ENCODE results near the gene MMP24.
"Not testable (repeated sequence)": the region's sequence is repeated elsewhere in the genome, so short reads cannot be mapped to it uniquely, and the experiment has no call there.

MMP24 gene

GRCh38 chr20:35192118-35192872 lies 34.2 kb upstream of the MMP24 start:
- Histone ChIP-seq H3K36me3 (ENCODE audit: control insufficient read depth in 1 of 2, insufficient read depth in 2 of 2, low read length in 2 of 2) (no peaks in the 10 kb centered on the region), H3K4me3 (ENCODE audit: low read depth in 1 of 2, low read length in 2 of 2) (no peak overlapping the region), H3K4me1 (ENCODE audit: control insufficient read depth in 1 of 2, insufficient read depth in 2 of 2, low read length in 2 of 2) (peaks cover 4 to 6% of the 10 kb centered on the region in 2 donors), H3K27me3 (ENCODE audit: control insufficient read depth in 1 of 2, insufficient read depth in 2 of 2, low read length in 2 of 2) (no peaks in the 10 kb centered on the region), H3K9ac (ENCODE audit: low read depth in 1 of 2, low read length in 2 of 2) (no peak overlapping the region), H3K9me3 (ENCODE audit: control insufficient read depth in 1 of 2, low read length in 2 of 2) (peaks cover 8 to 14% of the 10 kb centered on the region in 2 donors), H3K27ac (ENCODE audit: low read depth, low read length) (no peak overlapping the region)

DNA sequence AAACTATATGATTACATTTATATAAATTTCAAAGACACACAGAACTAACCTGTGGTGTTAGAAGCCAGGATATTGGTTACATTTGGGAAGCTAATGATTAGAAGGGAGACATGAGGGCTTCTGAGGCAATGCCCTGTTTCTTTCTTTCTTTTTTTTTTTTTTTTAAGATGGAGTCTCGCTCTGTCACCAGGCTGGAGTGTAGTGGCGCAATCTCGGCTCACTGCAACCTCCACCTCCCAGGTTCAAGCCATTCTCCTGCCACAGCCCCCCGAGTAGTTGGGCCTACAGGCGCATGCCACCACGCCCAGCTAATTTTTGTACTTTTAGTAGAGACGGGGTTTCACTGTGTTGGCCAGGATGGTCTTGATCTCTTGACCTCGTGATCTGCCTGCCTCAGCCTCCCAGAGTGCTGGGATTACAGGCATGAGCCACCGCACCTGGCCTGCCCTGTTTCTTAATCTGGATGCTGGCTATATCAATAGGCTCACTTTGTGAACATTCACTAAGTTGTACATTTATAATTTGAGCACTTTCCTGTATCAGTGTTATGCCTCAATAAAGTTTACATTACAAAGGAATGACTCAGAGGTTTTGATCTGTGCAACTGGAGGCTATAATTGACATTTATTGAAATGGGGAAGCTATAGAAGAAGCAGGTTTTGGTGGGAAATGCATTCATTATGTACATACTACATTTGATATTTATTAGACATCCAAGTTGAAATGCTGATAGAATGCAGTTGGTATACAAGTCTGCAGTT lies 33.3 kb upstream of the MMP24 start:
- H3K36me3 ChIP-seq (ENCODE audit: control insufficient read depth in 1 of 2, insufficient read depth in 2 of 2, low read length in 2 of 2); H3K4me1 ChIP-seq (ENCODE audit: control insufficient read depth in 1 of 2, insufficient read depth in 2 of 2, low read length in 2 of 2); H3K9ac ChIP-seq (ENCODE audit: low read depth in 1 of 2, low read length in 2 of 2); H3K4me3 ChIP-seq (ENCODE audit: low read depth in 1 of 2, low read length in 2 of 2); H3K27me3 ChIP-seq (ENCODE audit: control insufficient read depth in 1 of 2, insufficient read depth in 2 of 2, low read length in 2 of 2); H3K27ac ChIP-seq (ENCODE audit: low read depth, low read length): not testable (repeated sequence)
- peaks cover 8 to 16% of the 10 kb centered on the region in 2 donors for H3K9me3 ChIP-seq (ENCODE audit: control insufficient read depth in 1 of 2, low read length in 2 of 2)

- H3K27ac ChIP-seq (ENCODE audit: low read depth, low read length): no peak overlapping the region
These were observed 30.2 kb upstream of the MMP24 start for GRCh38 chr20:35196313-35196712.

DNA sequence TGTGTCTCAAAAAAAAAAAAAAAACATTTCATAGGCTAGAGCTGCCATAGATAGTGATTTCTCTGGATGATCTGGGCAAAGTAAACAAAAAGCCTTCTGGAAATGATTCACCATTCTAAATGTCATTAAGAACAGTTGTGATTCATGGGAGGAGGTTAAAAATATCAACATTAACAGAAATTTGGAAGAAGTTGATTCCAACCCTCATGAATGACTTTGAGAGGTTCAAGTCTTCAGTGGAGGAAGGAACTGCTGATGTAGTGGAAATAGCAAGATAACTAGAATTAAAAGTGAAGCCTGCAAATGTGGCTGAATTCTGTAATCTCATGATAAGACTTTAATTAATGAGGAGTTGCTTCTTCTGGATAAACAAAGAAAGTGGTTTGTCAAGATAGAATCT lies 26.8 kb upstream of the MMP24 start:
- H3K27ac ChIP-seq (ENCODE audit: low read depth, low read length): no peak overlapping the region
- no peak overlapping the region for H3K9ac ChIP-seq (ENCODE audit: low read depth in 1 of 2, low read length in 2 of 2)
- no peaks in the 10 kb centered on the region for H3K36me3 ChIP-seq (ENCODE audit: control insufficient read depth in 1 of 2, insufficient read depth in 2 of 2, low read length in 2 of 2)
- no peaks in the 10 kb centered on the region for H3K27me3 ChIP-seq (ENCODE audit: control insufficient read depth in 1 of 2, insufficient read depth in 2 of 2, low read length in 2 of 2)
- peaks cover 12 to 23% of the 10 kb centered on the region in 2 donors for H3K9me3 ChIP-seq (ENCODE audit: control insufficient read depth in 1 of 2, low read length in 2 of 2)
- no peak overlapping the region for H3K4me3 ChIP-seq (ENCODE audit: low read depth in 1 of 2, low read length in 2 of 2)
- no peaks in the 10 kb centered on the region for H3K4me1 ChIP-seq (ENCODE audit: control insufficient read depth in 1 of 2, insufficient read depth in 2 of 2, low read length in 2 of 2)

More at GRCh38 chr20:35196313-35196712, 30.2 kb upstream of the MMP24 start:
- no peaks in the 10 kb centered on the region for H3K27me3 ChIP-seq (ENCODE audit: control insufficient read depth in 1 of 2, insufficient read depth in 2 of 2, low read length in 2 of 2)
- H3K9me3 ChIP-seq (ENCODE audit: control insufficient read depth in 1 of 2, low read length in 2 of 2): peaks cover 12 to 23% of the 10 kb centered on the region in 2 donors
- peaks cover 4 to 6% of the 10 kb centered on the region in 2 donors for H3K4me1 ChIP-seq (ENCODE audit: control insufficient read depth in 1 of 2, insufficient read depth in 2 of 2, low read length in 2 of 2)
- H3K36me3 ChIP-seq (ENCODE audit: control insufficient read depth in 1 of 2, insufficient read depth in 2 of 2, low read length in 2 of 2): no peaks in the 10 kb centered on the region
- no peak overlapping the region for H3K4me3 ChIP-seq (ENCODE audit: low read depth in 1 of 2, low read length in 2 of 2)
- H3K9ac ChIP-seq (ENCODE audit: low read depth in 1 of 2, low read length in 2 of 2): no peak overlapping the region

DNA sequence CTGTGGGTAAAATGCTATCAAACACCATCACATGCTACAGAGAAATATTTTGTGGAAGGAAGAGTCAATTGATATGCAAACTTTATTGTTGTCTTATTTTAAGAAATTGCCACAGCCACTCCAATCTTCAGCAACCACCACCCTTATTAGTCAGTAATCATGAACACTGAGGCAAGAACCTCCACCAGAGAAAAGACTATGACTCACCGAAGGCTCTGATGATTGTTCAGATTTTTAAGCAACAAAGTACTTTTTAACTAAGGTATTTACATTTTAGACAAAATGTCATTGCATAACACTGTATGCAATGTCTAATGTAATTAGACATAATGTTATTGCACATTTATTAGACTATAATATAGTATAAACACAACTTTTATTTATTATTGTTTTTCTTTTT lies 26.2 kb upstream of the MMP24 start:
- H3K4me1 ChIP-seq (ENCODE audit: control insufficient read depth in 1 of 2, insufficient read depth in 2 of 2, low read length in 2 of 2): no peaks in the 10 kb centered on the region
- peaks cover 12 to 23% of the 10 kb centered on the region in 2 donors for H3K9me3 ChIP-seq (ENCODE audit: control insufficient read depth in 1 of 2, low read length in 2 of 2)
- H3K9ac ChIP-seq (ENCODE audit: low read depth in 1 of 2, low read length in 2 of 2): no peak overlapping the region
- H3K27me3 ChIP-seq (ENCODE audit: control insufficient read depth in 1 of 2, insufficient read depth in 2 of 2, low read length in 2 of 2): no peaks in the 10 kb centered on the region
- no peak overlapping the region for H3K4me3 ChIP-seq (ENCODE audit: low read depth in 1 of 2, low read length in 2 of 2)
- no peaks in the 10 kb centered on the region for H3K36me3 ChIP-seq (ENCODE audit: control insufficient read depth in 1 of 2, insufficient read depth in 2 of 2, low read length in 2 of 2)
- H3K27ac ChIP-seq (ENCODE audit: low read depth, low read length): no peak overlapping the region

DNA sequence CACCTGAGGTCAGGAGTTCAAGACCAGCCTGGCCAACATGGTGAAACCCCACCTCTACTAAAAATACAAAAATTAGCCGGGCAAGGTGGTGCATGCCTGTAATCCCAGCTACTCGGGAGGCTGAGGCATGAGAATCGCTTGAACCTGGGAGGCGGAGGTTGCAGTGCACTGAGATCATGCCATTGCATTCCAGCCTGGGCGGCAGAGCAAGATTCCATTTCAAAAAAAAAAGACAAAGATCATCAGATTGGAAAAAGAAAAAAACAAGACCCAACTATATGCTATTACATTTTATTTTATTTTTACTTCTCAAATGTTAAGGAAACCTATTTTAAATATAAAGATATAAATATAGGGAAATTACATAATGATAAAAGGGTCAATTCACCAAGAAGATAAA lies 25.0 kb upstream of the MMP24 start:
- peaks cover 12 to 17% of the 10 kb centered on the region in 2 donors for H3K9me3 ChIP-seq (ENCODE audit: control insufficient read depth in 1 of 2, low read length in 2 of 2)
- H3K4me1 ChIP-seq (ENCODE audit: control insufficient read depth in 1 of 2, insufficient read depth in 2 of 2, low read length in 2 of 2); H3K36me3 ChIP-seq (ENCODE audit: control insufficient read depth in 1 of 2, insufficient read depth in 2 of 2, low read length in 2 of 2); H3K27me3 ChIP-seq (ENCODE audit: control insufficient read depth in 1 of 2, insufficient read depth in 2 of 2, low read length in 2 of 2); H3K27ac ChIP-seq (ENCODE audit: low read depth, low read length); H3K9ac ChIP-seq (ENCODE audit: low read depth in 1 of 2, low read length in 2 of 2); H3K4me3 ChIP-seq (ENCODE audit: low read depth in 1 of 2, low read length in 2 of 2): not testable (repeated sequence)

GRCh38 chr20:35206802-35207201 lies 19.7 kb upstream of the MMP24 start:
- H3K9ac ChIP-seq (ENCODE audit: low read depth in 1 of 2, low read length in 2 of 2): no peak overlapping the region
- no peaks in the 10 kb centered on the region for H3K36me3 ChIP-seq (ENCODE audit: control insufficient read depth in 1 of 2, insufficient read depth in 2 of 2, low read length in 2 of 2)
- no peaks in the 10 kb centered on the region for H3K9me3 ChIP-seq (ENCODE audit: control insufficient read depth in 1 of 2, low read length in 2 of 2)
- no peak overlapping the region for H3K27ac ChIP-seq (ENCODE audit: low read depth, low read length)
- H3K4me1 ChIP-seq (ENCODE audit: control insufficient read depth in 1 of 2, insufficient read depth in 2 of 2, low read length in 2 of 2): peaks cover 0 to 5% of the 10 kb centered on the region in 2 donors
- H3K4me3 ChIP-seq (ENCODE audit: low read depth in 1 of 2, low read length in 2 of 2): no peak overlapping the region
- no peaks in the 10 kb centered on the region for H3K27me3 ChIP-seq (ENCODE audit: control insufficient read depth in 1 of 2, insufficient read depth in 2 of 2, low read length in 2 of 2)

DNA sequence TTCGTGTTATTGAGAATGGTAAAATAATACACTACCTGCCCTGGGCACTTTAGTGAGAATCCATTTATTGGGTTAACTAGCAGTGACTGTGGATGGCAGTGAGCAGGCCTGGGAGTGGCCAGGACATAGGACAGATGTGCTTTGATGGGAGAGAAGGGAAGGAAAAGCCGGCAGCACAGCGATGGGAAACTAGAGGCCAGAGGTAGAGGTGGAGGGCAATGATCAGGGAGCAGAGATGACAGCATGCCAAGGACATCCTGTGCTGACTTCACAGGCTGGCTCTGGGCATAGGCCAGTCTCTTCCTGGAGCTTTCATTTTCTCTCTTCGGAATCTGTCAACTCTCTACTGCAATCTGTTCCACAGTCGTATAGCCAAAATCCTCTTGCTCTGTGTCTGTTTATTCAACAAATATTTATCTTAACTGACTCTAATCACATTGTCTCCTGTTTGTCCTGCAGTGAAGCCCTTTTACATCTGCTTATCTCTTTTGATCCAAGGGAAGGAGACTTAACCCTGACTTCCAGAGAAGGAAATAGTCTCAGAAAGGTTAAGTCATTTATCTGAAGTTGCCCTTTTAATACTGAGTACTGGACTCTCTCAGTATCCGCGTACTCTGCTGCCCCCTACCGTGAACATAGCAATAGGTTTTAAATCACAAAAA lies 18.4 kb upstream of the MMP24 start:
- H3K4me3 ChIP-seq (ENCODE audit: low read depth in 1 of 2, low read length in 2 of 2): peak overlapping the region; percentile 32 to 53
- peak overlapping the region; percentile 46 for H3K27ac ChIP-seq (ENCODE audit: low read depth, low read length)
- H3K9ac ChIP-seq (ENCODE audit: low read depth in 1 of 2, low read length in 2 of 2): peak overlapping the region; percentile 25 to 39

DNA sequence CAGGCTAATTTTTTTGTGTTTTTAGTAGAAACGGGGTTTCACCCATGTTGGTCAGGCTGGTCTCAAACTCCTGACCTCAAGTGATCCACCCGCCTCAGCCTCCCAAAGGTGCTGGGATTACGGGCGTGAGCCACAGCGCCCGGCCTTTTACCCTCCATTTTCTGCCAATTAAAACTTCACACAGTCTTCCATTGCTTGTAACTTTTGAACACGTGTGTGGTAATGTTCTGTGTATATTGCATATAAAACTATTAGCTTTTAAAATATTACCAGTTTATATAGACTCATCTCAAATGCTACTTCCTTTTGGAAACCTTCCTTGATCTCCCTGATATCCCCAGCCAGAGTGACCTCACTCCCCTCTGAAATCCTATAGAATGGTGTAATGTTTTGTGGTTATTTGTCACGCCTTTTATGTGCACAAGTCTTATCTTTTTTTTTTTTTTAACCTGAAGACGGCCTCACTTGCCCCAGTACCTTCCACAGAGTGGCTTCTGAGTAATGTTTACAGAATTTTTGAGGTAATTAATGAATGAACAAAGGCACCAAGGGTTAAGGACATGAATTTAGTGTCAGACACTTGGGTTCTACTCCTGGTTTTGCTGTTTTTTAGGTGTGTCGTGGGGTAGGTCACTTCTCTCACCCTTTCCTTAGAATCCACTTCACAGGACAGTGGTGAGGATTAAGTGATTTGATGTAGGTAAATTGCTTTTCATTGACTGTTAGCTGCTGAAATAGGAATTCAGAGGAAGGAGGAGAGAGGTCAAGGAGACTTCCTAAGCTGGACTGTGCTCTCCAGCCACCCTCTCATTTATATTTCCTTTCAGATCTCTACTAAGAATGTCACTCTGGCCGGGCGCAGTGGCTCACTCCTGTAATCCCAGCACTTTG lies 11.2 kb upstream of the MMP24 start:
- Histone ChIP-seq H3K27me3 (ENCODE audit: control insufficient read depth in 1 of 2, insufficient read depth in 2 of 2, low read length in 2 of 2) (no peaks in the 10 kb centered on the region), H3K36me3 (ENCODE audit: control insufficient read depth in 1 of 2, insufficient read depth in 2 of 2, low read length in 2 of 2) (peaks cover 0 to 4% of the 10 kb centered on the region in 2 donors), H3K9me3 (ENCODE audit: control insufficient read depth in 1 of 2, low read length in 2 of 2) (no peaks in the 10 kb centered on the region), H3K27ac (ENCODE audit: low read depth, low read length) (no peak overlapping the region), H3K4me1 (ENCODE audit: control insufficient read depth in 1 of 2, insufficient read depth in 2 of 2, low read length in 2 of 2) (no peaks in the 10 kb centered on the region), H3K9ac (ENCODE audit: low read depth in 1 of 2, low read length in 2 of 2) (no peak overlapping the region), H3K4me3 (ENCODE audit: low read depth in 1 of 2, low read length in 2 of 2) (no peak overlapping the region)

More for the DNA sequence above, 18.4 kb upstream of the MMP24 start:
- Histone ChIP-seq H3K36me3 (ENCODE audit: control insufficient read depth in 1 of 2, insufficient read depth in 2 of 2, low read length in 2 of 2) (no peaks in the 10 kb centered on the region), H3K4me1 (ENCODE audit: control insufficient read depth in 1 of 2, insufficient read depth in 2 of 2, low read length in 2 of 2) (peaks cover 0 to 5% of the 10 kb centered on the region in 2 donors), H3K27me3 (ENCODE audit: control insufficient read depth in 1 of 2, insufficient read depth in 2 of 2, low read length in 2 of 2) (no peaks in the 10 kb centered on the region), H3K9me3 (ENCODE audit: control insufficient read depth in 1 of 2, low read length in 2 of 2) (no peaks in the 10 kb centered on the region)

Measured in duodenal mucosa (tissue), 2 donors.